Measurements from ENCODE around the gene CNTNAP2.
"Not testable (repeated sequence)": the region's sequence is repeated elsewhere in the genome, so short reads cannot be mapped to it uniquely, and the experiment has no call there.

The CNTNAP2 gene

DNA sequence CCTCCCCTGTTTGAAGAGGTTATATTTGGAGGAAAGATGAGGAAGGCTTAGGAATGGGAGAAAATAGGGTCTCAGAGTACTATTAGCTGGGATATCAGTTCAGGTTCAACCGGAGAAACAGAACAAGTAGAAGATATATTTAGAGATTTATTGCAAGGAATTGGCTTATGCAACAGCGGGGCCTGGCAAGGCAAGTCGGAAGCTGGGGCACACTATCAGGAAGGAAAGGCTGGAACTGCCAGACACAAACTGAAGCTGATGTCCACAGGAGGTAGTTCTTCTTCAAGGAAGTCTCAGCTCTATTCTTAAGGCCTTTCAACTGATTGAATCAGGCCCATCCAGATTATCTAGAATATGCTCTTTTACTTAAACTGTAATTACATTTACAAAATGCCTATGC, 1534.4 kb downstream of the CNTNAP2 start:
- DNase-seq (ENCODE audit: low read depth), result no peak

- DNase-seq (ENCODE audit: low read depth), result no peak
These were observed 1535.0 kb downstream of the CNTNAP2 start for GRCh38 chr7:147651601-147652000.

- no peak for DNase-seq (ENCODE audit: low read depth)
These were observed 1536.9 kb downstream of the CNTNAP2 start for GRCh38 chr7:147653456-147653855.

DNA sequence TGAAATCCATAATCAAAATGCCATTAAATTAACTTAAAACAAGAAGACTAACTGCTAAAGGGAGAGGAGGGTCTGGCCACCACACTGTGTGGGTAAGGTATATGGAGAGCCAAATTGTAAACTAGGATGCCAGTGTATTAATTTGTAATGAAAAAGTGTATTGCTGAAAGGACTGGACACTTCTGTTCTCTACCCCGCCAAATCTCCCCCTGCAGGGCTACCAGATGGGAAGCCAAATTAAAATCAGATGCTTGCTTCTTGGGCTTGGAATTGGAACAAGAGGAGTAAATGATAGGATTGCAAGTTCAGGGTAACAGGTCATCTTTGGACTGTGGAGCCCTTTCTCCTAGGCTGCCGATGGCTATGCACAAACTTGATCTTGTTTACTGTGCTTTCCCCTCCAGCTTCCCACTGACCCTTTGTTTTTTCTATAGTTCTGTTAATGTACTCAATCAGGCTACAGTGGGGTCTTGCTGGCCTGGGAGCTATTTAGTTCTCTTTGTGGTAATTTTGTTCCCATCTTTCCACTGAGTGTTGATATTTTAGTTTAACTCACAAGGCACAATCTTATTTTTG, 1541.9 kb downstream of the CNTNAP2 start:
- DNase-seq (ENCODE audit: low read depth), result no peak

GRCh38 chr7:147659036-147659995, 1542.7 kb downstream of the CNTNAP2 start:
- no peak for DNase-seq (ENCODE audit: low read depth)

GRCh38 chr7:147664541-147664940, 1547.9 kb downstream of the CNTNAP2 start:
- no peak for DNase-seq (ENCODE audit: low read depth)

- no peak for DNase-seq (ENCODE audit: low read depth)
These were observed 1554.2 kb downstream of the CNTNAP2 start for GRCh38 chr7:147670759-147671158.

GRCh38 chr7:147674705-147675104, 1558.1 kb downstream of the CNTNAP2 start:
- DNase-seq (ENCODE audit: low read depth), result no peak

- no peak for DNase-seq (ENCODE audit: low read depth)
These were observed 1562.3 kb downstream of the CNTNAP2 start for GRCh38 chr7:147678943-147679342.

DNA sequence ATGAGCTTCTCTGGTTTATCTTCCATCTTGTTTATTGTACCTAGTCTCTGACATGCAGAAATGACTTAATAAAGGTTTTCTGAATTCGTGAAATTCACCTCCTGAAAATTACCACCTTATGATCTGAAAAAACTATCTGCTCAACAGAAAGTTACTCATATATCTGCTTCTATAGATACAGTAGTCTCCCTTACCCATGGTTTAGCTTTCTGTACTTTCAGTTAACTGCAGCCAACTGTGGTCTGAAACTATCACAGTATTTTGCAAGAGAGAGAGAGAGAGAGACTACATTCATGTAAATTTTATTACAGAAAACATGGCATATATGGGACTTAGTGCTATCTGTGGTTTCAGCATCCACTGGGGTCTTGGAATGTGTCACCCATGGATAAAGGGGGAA, 1564.9 kb downstream of the CNTNAP2 start:
- DNase-seq (ENCODE audit: low read depth), result no peak

DNA sequence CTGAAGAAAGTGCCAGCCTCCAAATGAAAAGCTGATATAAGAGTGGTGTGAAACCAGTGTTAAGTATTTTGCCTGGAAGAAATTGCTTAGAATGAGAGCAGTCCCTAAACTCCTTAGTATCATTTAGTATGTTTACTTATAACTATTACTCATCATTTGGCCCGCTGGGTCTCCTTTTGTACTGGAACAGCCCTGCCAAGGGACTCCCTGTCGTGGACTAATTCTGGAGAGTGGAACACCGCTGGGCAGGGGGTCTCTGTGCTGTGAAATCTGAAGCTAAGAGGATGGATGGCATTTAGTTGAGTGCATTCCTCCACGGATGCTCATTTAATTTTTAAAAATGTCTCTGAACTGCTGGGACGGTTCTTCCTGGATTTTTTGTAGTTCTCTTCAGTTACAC, 1584.1 kb downstream of the CNTNAP2 start:
- DNase-seq (ENCODE audit: low read depth), result no peak

- no peak for DNase-seq (ENCODE audit: low read depth)
These were observed 1591.3 kb downstream of the CNTNAP2 start for GRCh38 chr7:147707926-147708325.

DNA sequence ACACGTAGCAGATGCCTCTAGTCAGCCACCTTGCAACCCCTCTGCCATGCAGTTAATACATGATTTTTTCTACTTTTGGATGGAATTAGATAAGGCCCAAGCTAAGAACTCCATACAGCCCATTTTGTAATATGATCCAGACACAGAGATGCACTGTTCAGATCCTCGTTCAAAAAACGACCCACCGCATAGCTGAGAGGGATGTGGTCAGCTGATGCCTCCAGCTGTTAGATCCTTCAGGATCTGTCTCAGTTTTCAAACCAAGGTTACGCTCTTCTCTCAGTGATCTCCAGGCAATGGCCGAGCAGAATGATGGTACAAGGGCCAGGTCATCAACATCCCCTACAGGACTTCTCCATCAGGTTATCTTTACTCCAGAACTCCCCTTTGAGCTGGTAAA, 1592.3 kb downstream of the CNTNAP2 start:
- DNase-seq (ENCODE audit: low read depth), result no peak

- no peak for DNase-seq (ENCODE audit: low read depth)
These were observed 1594.8 kb downstream of the CNTNAP2 start for GRCh38 chr7:147711447-147711846.

GRCh38 chr7:147721962-147722830, 1605.6 kb downstream of the CNTNAP2 start:
- DNase-seq (ENCODE audit: low read depth), result no peak

DNA sequence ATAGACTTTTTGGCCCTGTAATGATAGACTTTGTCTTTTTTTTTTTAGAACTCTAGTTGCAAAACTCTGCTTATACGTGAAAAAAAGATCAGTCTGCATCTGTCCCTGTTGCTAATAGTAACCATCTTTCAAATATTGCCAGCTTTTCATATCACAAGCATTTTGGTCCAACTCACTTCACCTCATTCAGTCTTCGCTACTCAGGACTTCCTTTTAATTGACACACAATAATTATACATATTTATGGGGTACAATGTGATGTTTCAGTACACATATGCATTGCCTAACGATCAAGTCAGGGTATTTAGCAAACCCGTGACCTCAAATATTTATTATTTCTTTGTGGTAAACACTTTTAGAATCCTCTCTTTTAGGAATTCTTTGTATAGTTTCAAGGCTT, 1606.9 kb downstream of the CNTNAP2 start:
- DNase-seq (ENCODE audit: low read depth), result no peak

- DNase-seq (ENCODE audit: low read depth), result no peak
These were observed 1614.7 kb downstream of the CNTNAP2 start for GRCh38 chr7:147731311-147731710.

GRCh38 chr7:147737559-147738214, 1621.1 kb downstream of the CNTNAP2 start:
- not testable (repeated sequence) for DNase-seq (ENCODE audit: low read depth)

GRCh38 chr7:147742301-147742700, 1625.7 kb downstream of the CNTNAP2 start:
- DNase-seq (ENCODE audit: low read depth), result no peak

DNA sequence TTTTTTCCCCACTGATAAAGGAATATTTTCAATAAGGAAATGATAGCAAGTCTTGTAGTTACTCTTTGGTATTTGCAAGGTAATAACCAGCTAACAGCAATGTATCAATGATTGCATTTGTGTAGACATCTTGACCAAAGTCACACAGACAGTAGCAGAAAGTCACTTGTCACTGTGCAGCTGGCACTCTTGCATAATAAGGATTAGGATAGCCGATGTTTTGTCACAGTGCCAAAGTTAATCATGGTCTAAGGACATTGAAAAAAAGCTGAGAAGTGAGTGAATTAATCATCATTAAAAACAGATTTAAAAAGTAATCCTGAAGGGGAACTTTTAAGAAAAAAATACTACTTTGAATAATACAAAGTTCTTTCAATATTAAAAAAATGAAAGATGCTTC, 1639.7 kb downstream of the CNTNAP2 start:
- DNase-seq (ENCODE audit: low read depth), result no peak

DNA sequence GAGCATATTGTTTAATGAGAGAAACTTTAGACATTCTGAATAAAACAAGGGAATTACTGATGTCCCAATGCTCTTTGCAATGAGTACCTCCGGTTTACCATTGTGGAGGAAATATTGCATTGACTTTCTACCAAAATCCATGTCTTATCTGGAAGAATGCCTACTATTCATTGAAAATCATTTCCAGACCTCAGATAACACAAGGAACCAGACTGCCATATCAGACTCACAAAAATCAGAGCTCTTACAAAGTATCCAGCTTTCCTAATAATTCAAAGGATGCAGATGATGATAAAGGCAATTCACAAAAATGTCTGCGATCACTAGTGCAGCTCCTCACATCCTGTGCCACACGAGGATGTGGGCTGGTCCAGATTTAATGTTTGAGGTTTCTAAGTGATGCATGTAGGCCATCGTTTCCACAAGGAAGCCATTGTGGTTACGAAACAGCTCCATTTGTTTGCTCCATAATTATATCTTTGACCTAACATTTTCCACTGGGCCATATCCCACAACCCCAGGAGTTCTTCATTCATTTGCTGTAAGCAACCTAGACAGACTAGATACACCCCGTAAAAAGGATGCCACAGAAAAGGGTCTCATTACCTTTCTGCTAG, 1642.8 kb downstream of the CNTNAP2 start:
- DNase-seq (ENCODE audit: low read depth), result no peak
